GM12878 (cell line): ENCODE measurements around the gene ZNF280D.

Experiments used
- POLR2A ChIP-seq: IDR thresholded peaks from 2 replicates; pipeline ENCODE4 v1.6.1; 2011; ENCODE audit warnings: low read depth, mild to moderate bottlenecking, low read length
- SMARCA5 ChIP-seq: fragments of 450-650 bp; IDR thresholded peaks from 2 replicates; pipeline ENCODE4 v1.6.1; 2017; ENCODE audit warnings: mild to moderate bottlenecking
- TCF7 ChIP-seq: IDR thresholded peaks from 2 replicates; pipeline ENCODE4 v1.6.1; 2014; ENCODE audit warnings: antibody characterized with exemption, borderline replicate concordance
- ZBTB40 ChIP-seq: fragments of 450-650 bp; IDR thresholded peaks from 2 replicates; pipeline ENCODE4 v1.6.1; 2016; ENCODE audit warnings: mild to moderate bottlenecking, moderate library complexity, borderline replicate concordance

GRCh38 chr15:56763141-56763895 is 30.0 kb upstream of the ZNF280D start:
- TF ChIP-seq ZBTB40, result no peak
- TF ChIP-seq SMARCA5, result no peak
- no peak for TF ChIP-seq POLR2A
- no peak for TF ChIP-seq TCF7
